HCT116 (cell line): ENCODE results near the gene CTRL. TPM values are rescaled to one million over a fixed set of nuclear protein-coding genes. Genes with fewer than 3 reads are reported as not detected.

Experiments
- ATAC-seq: fragments of 200-7000 bp; cut with Tn5 transposase; 2 replicates; pipeline ENCODE4 v1.9.1; 2020; ENCODE audit warnings: mild to moderate bottlenecking, moderate library complexity
- BruUV-seq: library from RNA; stranded (reverse); fragments of 400-500 nt; replicated peaks from 2 replicates; lab custom pipeline; 2021; lab: Mats Ljungman, UMichigan
- CTCF ChIA-PET: fragments of 300-600 bp; sonication (Branson Sonifier 250); formaldehyde crosslinking; loops from one replicate; lab custom pipeline; 2021; ENCODE audit warnings: antibody characterized with exemption; lab: Charles Lee
- POLR2A ChIA-PET: fragments of 300-600, 350-600 bp; sonication (Branson Sonifier 250); formaldehyde crosslinking; loops from one replicate; lab custom pipeline; 2021; ENCODE audit warnings: antibody characterized with exemption; lab: Charles Lee
- RAD21 ChIA-PET, 2 experiments: fragments of 300-600 bp; sonication (Branson Sonifier 250); formaldehyde crosslinking; loops; one replicate each; lab custom pipeline; 2023; ENCODE audit warnings: low total read pairs in 2 of 2; ENCODE audit not compliant: uncharacterized antibody in 2 of 2, unreplicated experiment in 2 of 2, low non-redundant PET in 1 of 2; lab: Charles Lee
- DNase-seq: peaks from one replicate; pipeline ENCODE4 v3.0.0-alpha.2; 2010; ENCODE audit warnings: low read depth, low spot score
- H2AFZ ChIP-seq: fragments of 200-600 bp; shearing (Covaris generic), sonication (generic); 2 replicates; pipeline ENCODE4 v1.6.1; 2017; ENCODE audit warnings: low read depth, mixed run types, mixed read lengths, antibody characterized with exemption, low read length; ENCODE audit not compliant: poor library complexity, severe bottlenecking
- H3K27ac ChIP-seq: 2 replicates; pipeline ENCODE4 v1.5.1; 2012; ENCODE audit warnings: low read depth, low read length
- H3K27me3 ChIP-seq: fragments of 200-600 bp; sonication (generic); 2 replicates; pipeline ENCODE4 v1.6.1; 2016; ENCODE audit warnings: mixed run types, low read length, mixed read lengths; ENCODE audit not compliant: insufficient read depth
- H3K36me3 ChIP-seq, 2 experiments: fragments of 200-500 bp in 1 of 2; fragments of 200-600 bp in 1 of 2; sonication (Bioruptor generic) in 1 of 2; sonication (generic) in 1 of 2; 2 replicates each; pipeline versions ENCODE4 v1.5.1 to v1.6.1; 2014 to 2016; ENCODE audit warnings: low read length in 2 of 2, inconsistent platforms in 1 of 2, mixed read lengths in 1 of 2, mixed run types in 1 of 2; ENCODE audit not compliant: insufficient read depth in 2 of 2, control insufficient read depth in 1 of 2
- H3K4me1 ChIP-seq, 2 experiments: fragments of 200-600 bp in 1 of 2; sonication (generic) in 1 of 2; 2 replicates each; pipeline versions ENCODE4 v1.5.1 to v1.6.1; 2012 to 2017; ENCODE audit warnings: low read length in 2 of 2, inconsistent platforms in 1 of 2, mild to moderate bottlenecking in 1 of 2, mixed read lengths in 1 of 2, mixed run types in 1 of 2, moderate library complexity in 1 of 2; ENCODE audit not compliant: insufficient read depth in 2 of 2, control insufficient read depth in 1 of 2
- H3K4me2 ChIP-seq: fragments of 200-600 bp; sonication (generic); 2 replicates; pipeline ENCODE4 v1.6.1; 2017; ENCODE audit warnings: mixed run types, low read length, mixed read lengths
- H3K4me3 ChIP-seq, 2 experiments: fragments of 200-600 bp in 1 of 2; sonication (generic) in 1 of 2; replicated peaks in 1 of 2; 2 replicates each; pipeline ENCODE4 v1.5.1; 2011 to 2016; ENCODE audit warnings: low read length in 2 of 2, control low read depth in 1 of 2, low read depth in 1 of 2, mild to moderate bottlenecking in 1 of 2, mixed read lengths in 1 of 2, mixed run types in 1 of 2
- H3K79me2 ChIP-seq: fragments of 200-600 bp; sonication (generic); 2 replicates; pipeline ENCODE4 v1.6.1; 2017; ENCODE audit warnings: mild to moderate bottlenecking, mixed run types, low read length, moderate library complexity, mixed read lengths; ENCODE audit not compliant: insufficient read depth
- H3K9ac ChIP-seq: fragments of 200-600 bp; sonication (generic); 2 replicates; pipeline ENCODE4 v1.6.1; 2016; ENCODE audit warnings: low read length, mixed read lengths
- H3K9me2 ChIP-seq: fragments of 200-600 bp; sonication (generic), shearing (Covaris generic); 2 replicates; pipeline ENCODE4 v1.6.1; 2017; ENCODE audit warnings: mixed run types, mild to moderate bottlenecking, moderate library complexity; ENCODE audit not compliant: insufficient read depth
- H3K9me3 ChIP-seq, 2 experiments: fragments of 200-500 bp in 1 of 2; fragments of 200-600 bp in 1 of 2; sonication (Bioruptor generic) in 1 of 2; sonication (generic) in 1 of 2; 2 replicates each; pipeline ENCODE4 v1.6.1; 2014 to 2017; ENCODE audit warnings: low read length in 2 of 2, mixed read lengths in 2 of 2, inconsistent platforms in 1 of 2, low read depth in 1 of 2, mild to moderate bottlenecking in 1 of 2, mixed run types in 1 of 2, moderate library complexity in 1 of 2; ENCODE audit not compliant: control insufficient read depth in 1 of 2, insufficient read depth in 1 of 2
- H4K20me1 ChIP-seq: fragments of 200-600 bp; sonication (generic), shearing (Covaris generic); 2 replicates; pipeline ENCODE4 v1.6.1; 2017; ENCODE audit warnings: mixed run types, mild to moderate bottlenecking, moderate library complexity; ENCODE audit not compliant: insufficient read depth
- CEBPB ChIP-seq: IDR thresholded peaks from 2 replicates; pipeline ENCODE4 v1.6.1; 2012; ENCODE audit warnings: low read depth
- CTCF ChIP-seq, 3 experiments: fragments of 200-600 bp in 1 of 3; sonication (generic) in 1 of 3; IDR thresholded peaks in 2 of 3; conservative IDR thresholded peaks in 1 of 3; 2 replicates each; pipeline ENCODE4 v1.5.1; 2012 to 2017; ENCODE audit warnings: low read depth in 2 of 3, low read length in 2 of 3, antibody characterized with exemption in 1 of 3, borderline replicate concordance in 1 of 3, control low read depth in 1 of 3, mild to moderate bottlenecking in 1 of 3, mixed read lengths in 1 of 3, mixed run types in 1 of 3, moderate library complexity in 1 of 3; ENCODE audit not compliant: insufficient read depth in 1 of 3
- EGR1 ChIP-seq: IDR thresholded peaks from 2 replicates; pipeline ENCODE4 v1.6.1; 2012; ENCODE audit warnings: low read depth
- EZH2 ChIP-seq: fragments of 200-600 bp; sonication (generic); IDR thresholded peaks from 2 replicates; pipeline ENCODE4 v1.6.1; 2017; ENCODE audit warnings: antibody characterized with exemption, mixed run types
- EZH2phosphoT487 ChIP-seq: fragments of 200-600 bp; IDR thresholded peaks from 2 replicates; pipeline ENCODE4 v1.6.1; 2018; ENCODE audit warnings: antibody characterized with exemption, borderline replicate concordance
- POLR2A ChIP-seq: IDR thresholded peaks from 2 replicates; pipeline ENCODE4 v1.7.0; 2011; ENCODE audit warnings: borderline replicate concordance; ENCODE audit not compliant: insufficient read depth, insufficient read length; ENCODE audit errors: extremely low read depth
- POLR2AphosphoS5 ChIP-seq: IDR thresholded peaks from 2 replicates; pipeline ENCODE4 v1.6.1; 2011; ENCODE audit warnings: mild to moderate bottlenecking, low read depth, low read length, moderate library complexity
- RAD21 ChIP-seq: IDR thresholded peaks from 2 replicates; pipeline ENCODE4 v1.6.1; 2012; ENCODE audit warnings: low read depth, mild to moderate bottlenecking
- SP1 ChIP-seq: IDR thresholded peaks from 2 replicates; pipeline ENCODE4 v1.6.1; 2012; ENCODE audit warnings: low read depth
- SRF ChIP-seq: IDR thresholded peaks from 2 replicates; pipeline ENCODE4 v1.6.1; 2012; ENCODE audit warnings: low read depth
- YY1 ChIP-seq: IDR thresholded peaks from 2 replicates; pipeline ENCODE4 v1.6.1; 2011; ENCODE audit warnings: low read length, low read depth, moderate library complexity, mild to moderate bottlenecking; ENCODE audit not compliant: insufficient replicate concordance; ENCODE audit errors: extremely low read depth
- ZFX ChIP-seq: fragments of 450-650 bp; IDR thresholded peaks from 2 replicates; pipeline ENCODE4 v1.6.1; 2017
- ZNF274 ChIP-seq: fragments of 200-500 bp; sonication (Bioruptor generic); IDR thresholded peaks from 2 replicates; pipeline ENCODE4 v1.6.1; 2014; ENCODE audit warnings: mild to moderate bottlenecking, low read depth, low read length, inconsistent platforms
- intact Hi-C: fragments of 100-400 bp; cut with micrococcal nuclease; formaldehyde crosslinking; loops from 2 replicates; pipeline ENCODE4 v1.10.0; 2022
- total RNA-seq: library from RNA; stranded (reverse); gene quantifications from one replicate; pipeline ENCODE4 v1.2.1, GENCODE V29; 2021; ENCODE audit not compliant: unreplicated experiment
- TF ChIP-seq, protein P1 (sequence below): IDR thresholded peaks from 2 replicates; pipeline ENCODE4 v1.6.1; 2012
- TF ChIP-seq, protein P2 (sequence below): IDR thresholded peaks from 2 replicates; pipeline ENCODE4 v1.6.1; 2012

CTRL gene
- total RNA-seq, 1 experiment from 2014 or later: 3.4 TPM

GRCh38 chr16:67943619-67944504 lies 12.2 kb upstream of the CTRL start, which contains the start of gene LCAT:
TSS of gene LCAT (minus strand) at chr16:67944120. CDS start at chr16:67944101, 19 bp downstream.
- Histone ChIP-seq H3K4me2 (no peak within 1 kb of the TSS), H3K9me2 (no peaks in the 10 kb centered on the region), H3K4me1 (peaks cover 0 to 16% of the 10 kb centered on the region in 2 experiments; a peak in 2 of 4 replicates), H3K9ac (no peak within 1 kb of the TSS), H2AFZ (no peak within 1 kb of the TSS), H3K36me3 (peaks cover 0 to 16% of the 10 kb centered on the region in 2 experiments; a peak in 2 of 4 replicates), H3K79me2 (no peaks in the 10 kb centered on the region; the same call in 1 of the 2 replicates), H3K4me3 (no peak within 1 kb of the TSS), H3K9me3 (no peaks in the 10 kb centered on the region), H4K20me1 (no peaks in the 10 kb centered on the region), H3K27me3 (no peaks in the 10 kb centered on the region), H3K27ac (no peak within 1 kb of the TSS; the same call in 1 of the 2 replicates)
- ChIA-PET CTCF (interaction anchor here (1.0 to 1.6 kb wide), 3 partner anchors 8 to 128 kb away, joined by 3 to 4 read pairs (median 3); no protein-coding TSS in a partner anchor), RAD21 (no interaction called here), POLR2A (no interaction called here)
- DNase-seq (no peak), ATAC-seq (no peak)
- intact Hi-C loops: no loop called here
- no TSS peak for BruUV-seq
- TF ChIP-seq EZH2 (no peak), ZNF274 (no peak), POLR2AphosphoS5 (no peak), RAD21 (no peak), POLR2A (no peak), CEBPB (no peak), YY1 (no peak), CTCF (IDR thresholded peaks at IDR 0.05 in 2 of 3, conservative IDR thresholded peaks at IDR 0.05 in 1 of 3; ENCODE audit: borderline replicate concordance in 1 of 3, insufficient read depth in 1 of 3, low read depth in 2 of 3, low read length in 2 of 3) (no peak), SP1 (no peak), EZH2phosphoT487 (no peak), EGR1 (no peak), ZFX (no peak), SRF (no peak)
- TF ChIP-seq, protein P1, sequence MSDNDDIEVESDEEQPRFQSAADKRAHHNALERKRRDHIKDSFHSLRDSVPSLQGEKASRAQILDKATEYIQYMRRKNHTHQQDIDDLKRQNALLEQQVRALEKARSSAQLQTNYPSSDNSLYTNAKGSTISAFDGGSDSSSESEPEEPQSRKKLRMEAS: no peak
- TF ChIP-seq, protein P2, sequence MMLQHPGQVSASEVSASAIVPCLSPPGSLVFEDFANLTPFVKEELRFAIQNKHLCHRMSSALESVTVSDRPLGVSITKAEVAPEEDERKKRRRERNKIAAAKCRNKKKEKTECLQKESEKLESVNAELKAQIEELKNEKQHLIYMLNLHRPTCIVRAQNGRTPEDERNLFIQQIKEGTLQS: no peak
